GM21360 (cell line): ENCODE results near the gene SYS1.
A peak's percentile ranks its signal among the peaks of the same experiment; 100 is the strongest.

ENCODE experiments used
- ATAC-seq: cut with Tn5 transposase; IDR thresholded peaks from one replicate; pipeline ENCODE4 v1.9.1; 2021; ENCODE audit warnings: mild to moderate bottlenecking, moderate library complexity; ENCODE audit not compliant: unreplicated experiment

SYS1 gene

DNA sequence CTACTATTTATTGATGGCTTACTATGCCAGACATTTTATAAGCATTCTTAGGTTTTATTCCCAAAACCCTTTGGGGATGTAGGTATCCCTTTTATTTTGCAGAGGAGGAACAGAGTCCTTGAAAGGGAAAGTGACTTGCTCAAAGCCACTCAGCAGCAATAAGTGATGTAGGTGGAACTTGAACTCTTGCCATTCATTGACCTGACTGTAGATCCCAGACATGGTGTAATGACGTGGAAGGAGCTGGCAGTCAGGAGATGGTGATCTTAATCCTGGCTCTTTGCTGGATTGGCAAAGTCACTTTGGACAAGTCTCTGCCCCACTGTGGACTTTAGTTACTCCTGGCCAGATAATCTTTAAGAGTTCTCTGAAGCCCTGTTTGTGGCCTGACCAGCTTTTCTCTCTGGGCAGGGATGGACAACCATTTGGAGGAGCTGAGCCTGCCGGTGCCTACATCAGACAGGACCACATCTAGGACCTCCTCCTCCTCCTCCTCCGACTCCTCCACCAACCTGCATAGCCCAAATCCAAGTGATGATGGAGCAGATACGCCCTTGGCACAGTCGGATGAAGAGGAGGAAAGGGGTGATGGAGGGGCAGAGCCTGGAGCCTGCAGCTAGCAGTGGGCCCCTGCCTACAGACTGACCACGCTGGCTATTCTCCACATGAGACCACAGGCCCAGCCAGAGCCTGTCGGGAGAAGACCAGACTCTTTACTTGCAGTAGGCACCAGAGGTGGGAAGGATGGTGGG is 46.7 kb downstream of the SYS1 start:
- no peak for ATAC-seq

DNA sequence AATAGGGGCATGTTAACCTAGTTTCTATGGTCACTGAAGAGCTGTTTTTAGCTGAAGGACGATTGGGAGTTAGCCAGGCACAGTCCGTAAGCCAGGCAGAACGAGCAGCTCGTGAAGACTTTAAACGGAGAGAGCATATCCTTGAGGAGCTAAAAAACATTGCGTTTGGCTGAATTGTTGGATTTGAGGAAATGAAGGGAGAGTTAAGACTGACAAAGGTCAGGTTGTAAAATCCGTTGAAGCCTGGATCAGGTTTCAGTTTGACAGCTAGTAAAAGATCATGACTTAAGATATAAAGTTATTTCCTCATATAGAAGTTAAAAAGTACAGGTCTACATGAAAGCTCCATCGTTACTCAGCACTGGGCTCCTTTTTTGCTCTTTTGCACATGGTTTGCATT is 47.9 kb downstream of the SYS1 start:
- ATAC-seq, result no peak

DNA sequence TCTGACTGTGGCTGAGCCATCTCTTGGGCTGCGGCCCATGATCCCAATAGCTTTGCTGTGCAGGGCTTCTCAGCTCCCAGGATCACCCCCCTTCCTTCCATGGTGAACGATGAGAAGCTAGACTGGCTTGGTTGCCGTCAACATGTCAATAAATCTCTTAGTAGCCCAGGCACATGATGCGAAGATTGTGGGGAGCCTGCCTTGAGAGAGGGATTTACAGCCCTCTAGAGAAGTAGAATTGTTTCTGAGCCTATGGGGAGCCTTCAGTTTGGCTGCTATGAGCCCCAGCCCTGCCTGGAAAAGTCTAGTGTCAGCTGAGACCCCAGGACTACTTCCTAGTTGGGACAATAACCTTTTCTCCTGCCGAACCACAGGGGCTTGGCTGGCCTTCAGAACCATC is 49.7 kb downstream of the SYS1 start:
- ATAC-seq, result no peak

DNA sequence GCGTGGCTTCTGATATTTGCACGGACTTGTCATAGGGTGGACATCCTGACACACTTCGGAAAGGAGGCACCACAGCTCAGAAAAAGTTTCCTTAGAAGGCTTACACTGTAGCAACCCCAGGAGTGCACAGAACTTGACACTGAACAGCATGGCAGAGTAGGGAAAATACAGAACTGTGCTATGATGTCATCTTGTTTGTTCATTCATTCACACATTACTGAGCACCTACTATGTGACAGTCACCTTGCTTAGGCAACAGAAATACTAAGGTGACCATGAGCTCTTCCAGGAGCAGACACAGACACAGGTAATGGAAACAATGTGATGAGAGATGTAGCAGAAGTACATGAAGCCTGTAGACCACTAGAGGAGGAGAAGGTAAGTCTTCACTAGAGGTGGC is 50.5 kb downstream of the SYS1 start:
- ATAC-seq, result no peak

DNA sequence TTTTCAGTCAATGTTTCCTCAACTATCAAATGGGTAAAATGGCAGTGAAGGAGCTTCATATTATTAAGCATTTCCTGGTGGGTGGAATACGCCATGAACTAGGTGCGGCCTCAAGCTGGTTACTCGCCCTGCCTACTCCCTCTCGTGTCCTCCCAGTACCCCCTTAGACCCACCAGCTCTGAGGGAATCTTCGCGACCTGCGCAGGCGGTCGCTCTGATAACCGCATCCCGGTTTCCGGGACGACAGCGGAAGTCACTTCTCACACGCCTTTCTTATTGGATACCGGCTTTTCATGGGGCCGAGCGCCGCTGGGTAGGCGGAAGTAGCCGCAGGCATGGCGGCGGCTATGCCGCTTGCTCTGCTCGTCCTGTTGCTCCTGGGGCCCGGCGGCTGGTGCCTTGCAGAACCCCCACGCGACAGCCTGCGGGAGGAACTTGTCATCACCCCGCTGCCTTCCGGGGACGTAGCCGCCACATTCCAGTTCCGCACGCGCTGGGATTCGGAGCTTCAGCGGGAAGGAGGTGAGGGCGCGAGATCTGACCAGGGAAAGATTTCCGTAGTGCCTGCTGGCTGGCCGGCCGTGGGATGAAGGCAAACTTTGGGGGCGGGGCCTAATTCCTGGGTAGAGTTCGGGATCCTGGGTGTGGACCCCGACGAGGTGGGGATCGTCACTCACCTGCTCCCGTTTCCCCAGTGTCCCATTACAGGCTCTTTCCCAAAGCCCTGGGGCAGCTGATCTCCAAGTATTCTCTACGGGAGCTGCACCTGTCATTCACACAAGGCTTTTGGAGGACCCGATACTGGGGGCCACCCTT is 53.1 kb downstream of the SYS1 start, which contains the start of gene PIGT:
Gene PIGT, plus strand, starts transcription at position 320 of the 816 bp plus-strand sequence. Its CDS starts 16 bp downstream, at position 336.
- peak; percentile 65 for ATAC-seq

DNA sequence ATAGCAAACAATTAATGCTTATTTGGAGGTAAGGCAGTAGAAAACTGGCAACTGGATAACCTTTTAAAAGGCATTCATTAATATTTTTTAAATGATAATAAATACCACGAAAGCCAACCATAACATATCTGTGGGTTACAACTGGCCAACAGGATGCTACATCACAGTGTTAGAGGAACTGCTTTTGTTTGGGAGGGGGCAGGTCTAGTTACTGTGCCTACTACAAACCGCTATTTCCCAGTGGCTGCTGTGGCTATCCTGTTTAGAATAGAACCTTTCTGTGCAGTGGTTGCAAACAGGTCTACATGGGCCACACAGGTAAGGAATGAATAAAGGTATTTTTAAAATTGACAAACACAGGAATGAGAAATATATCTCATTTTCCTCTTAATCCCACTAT is 54.0 kb downstream of the SYS1 start:
- ATAC-seq, result no peak
